GM21360 (cell line): ENCODE data around the gene BASP1.

Experiments used
- ATAC-seq: cut with Tn5 transposase; IDR thresholded peaks from one replicate; pipeline ENCODE4 v1.9.1; 2021; ENCODE audit warnings: mild to moderate bottlenecking, moderate library complexity; ENCODE audit not compliant: unreplicated experiment

Gene BASP1

GRCh38 chr5:17217493-17218352 is at the start of gene BASP1:
Gene BASP1, plus strand, starts transcription at chr5:17217631. Its CDS starts 57,586 bp downstream, at chr5:17275217.
- ATAC-seq, result peak; percentile 28

GRCh38 chr5:17169507-17169906 is 47.9 kb upstream of the BASP1 start:
- no peak for ATAC-seq

GRCh38 chr5:17172791-17173190 is 44.6 kb upstream of the BASP1 start:
- ATAC-seq, result no peak

- no peak for ATAC-seq
These were observed 42.5 kb upstream of the BASP1 start for GRCh38 chr5:17174965-17175364.

- ATAC-seq, result no peak
These were observed 39.7 kb upstream of the BASP1 start for GRCh38 chr5:17177501-17178372.

- ATAC-seq, result no peak
These were observed 39.1 kb upstream of the BASP1 start for GRCh38 chr5:17178373-17178675.

GRCh38 chr5:17180330-17180843 is 37.0 kb upstream of the BASP1 start:
- ATAC-seq, result no peak

- ATAC-seq, result no peak
These were observed 36.3 kb upstream of the BASP1 start for GRCh38 chr5:17180864-17181723.

GRCh38 chr5:17182494-17182893 is 34.9 kb upstream of the BASP1 start:
- no peak for ATAC-seq

- ATAC-seq, result no peak
These were observed 34.5 kb upstream of the BASP1 start for GRCh38 chr5:17182981-17183380.

- ATAC-seq, result no peak
These were observed 33.6 kb upstream of the BASP1 start for GRCh38 chr5:17183831-17184230.

- ATAC-seq, result no peak
These were observed 32.8 kb upstream of the BASP1 start for GRCh38 chr5:17184588-17184987.

GRCh38 chr5:17185349-17185748 is 32.1 kb upstream of the BASP1 start:
- no peak for ATAC-seq

- no peak for ATAC-seq
These were observed 31.7 kb upstream of the BASP1 start for GRCh38 chr5:17185773-17186172.

- no peak for ATAC-seq
These were observed 31.2 kb upstream of the BASP1 start for GRCh38 chr5:17186256-17186655.

- ATAC-seq, result no peak
These were observed 30.2 kb upstream of the BASP1 start for GRCh38 chr5:17187011-17187785.

- ATAC-seq, result no peak
These were observed 29.7 kb upstream of the BASP1 start for GRCh38 chr5:17187786-17188170.

- ATAC-seq, result peak; percentile 58
These were observed 27.9 kb upstream of the BASP1 start for GRCh38 chr5:17189381-17190036.

- peak; percentile 51 for ATAC-seq
These were observed 27.1 kb upstream of the BASP1 start for GRCh38 chr5:17190242-17190778.
